ENCODE results near the gene NME5.

NME5 gene

DNA sequence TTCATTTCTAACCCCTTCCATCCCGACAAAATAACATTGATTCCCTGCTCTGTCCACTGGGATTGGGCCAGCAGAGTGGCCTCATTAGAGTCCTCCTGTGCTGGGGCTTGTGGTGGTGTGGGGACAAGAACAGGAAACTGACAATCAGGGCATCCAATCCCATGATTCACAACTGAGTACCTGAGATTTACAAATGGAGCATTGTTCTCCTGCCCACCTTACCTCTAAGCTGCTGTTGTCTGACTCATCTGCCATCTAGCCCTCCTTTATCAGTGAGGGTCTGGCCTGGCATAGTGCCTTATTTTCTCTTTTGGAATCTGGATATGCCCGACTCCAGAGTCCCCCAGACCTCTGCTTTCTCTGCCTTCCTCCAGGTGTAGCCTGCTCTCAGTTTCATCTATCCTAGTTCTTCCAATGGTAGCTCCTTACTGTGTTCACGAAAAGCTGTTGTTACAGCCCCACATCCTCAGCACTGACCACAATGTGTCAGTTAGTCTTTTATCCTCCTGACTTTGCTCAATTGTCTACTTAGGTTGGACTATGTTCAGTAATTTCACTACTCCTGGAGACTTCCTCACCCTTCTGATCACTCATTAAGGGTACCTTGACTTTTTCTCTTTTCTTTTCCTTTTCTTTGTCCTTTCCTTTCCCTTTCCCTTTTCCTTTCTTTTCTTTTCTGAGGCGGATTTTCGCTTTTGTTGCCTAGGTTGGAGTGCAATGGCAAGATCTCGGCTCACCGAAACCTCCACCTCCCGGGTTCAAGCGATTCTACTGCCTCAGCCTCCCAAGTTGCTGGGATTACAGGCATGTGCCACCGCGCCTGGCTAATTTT lies 42.0 kb downstream of the NME5 start:
- H3K27ac ChIP-seq = no peak overlapping the region
- H3K9ac ChIP-seq (ENCODE audit: insufficient read length) = no peak overlapping the region
- no peaks in the 10 kb centered on the region for H3K36me3 ChIP-seq (ENCODE audit: insufficient read depth, low read length)
- TF ChIP-seq FOXP2 (optimal IDR thresholded peaks at IDR 0.05; ENCODE audit: control extremely low read depth, extremely low read length, insufficient read depth) (no peak), EZH2 (IDR thresholded peaks at IDR 0.05) (no peak)
- no peak overlapping the region for H3K4me3 ChIP-seq
- H3K9me3 ChIP-seq (ENCODE audit: low read depth, low read length) = no peaks in the 10 kb centered on the region
- no peak for DNase-seq (ENCODE audit: low read depth, low spot score)

DNA sequence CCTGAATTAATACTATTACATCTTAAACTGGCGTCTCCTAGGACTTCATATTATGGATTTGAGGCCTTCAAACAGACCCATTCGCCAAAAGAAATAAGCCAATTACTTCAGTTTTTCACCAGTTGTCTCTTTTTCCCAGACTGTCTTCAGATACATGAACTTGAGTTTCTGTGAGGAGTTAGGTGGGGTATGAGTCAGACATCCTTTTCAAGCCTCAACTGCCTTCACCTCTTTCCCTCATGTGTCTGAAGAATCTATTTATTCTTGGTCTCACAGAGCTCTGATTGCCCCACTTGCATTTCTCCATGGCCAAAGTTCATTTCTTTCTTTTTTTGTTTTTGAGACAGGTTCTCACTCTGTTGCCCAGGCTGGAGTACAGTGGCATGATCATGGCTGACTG lies 42.9 kb downstream of the NME5 start:
- Histone ChIP-seq H3K27ac (no peak overlapping the region), H3K9ac (ENCODE audit: insufficient read length) (no peak overlapping the region), H3K4me3 (no peak overlapping the region), H3K9me3 (ENCODE audit: low read depth, low read length) (no peaks in the 10 kb centered on the region), H3K36me3 (ENCODE audit: insufficient read depth, low read length) (no peaks in the 10 kb centered on the region)
- TF ChIP-seq EZH2 (IDR thresholded peaks at IDR 0.05) (no peak), FOXP2 (optimal IDR thresholded peaks at IDR 0.05; ENCODE audit: control extremely low read depth, extremely low read length, insufficient read depth) (no peak), POLR2AphosphoS5 (IDR thresholded peaks at IDR 0.05; ENCODE audit: borderline replicate concordance, low read depth, low read length) (no peak)
- no peak for DNase-seq (ENCODE audit: low read depth, low spot score)

DNA sequence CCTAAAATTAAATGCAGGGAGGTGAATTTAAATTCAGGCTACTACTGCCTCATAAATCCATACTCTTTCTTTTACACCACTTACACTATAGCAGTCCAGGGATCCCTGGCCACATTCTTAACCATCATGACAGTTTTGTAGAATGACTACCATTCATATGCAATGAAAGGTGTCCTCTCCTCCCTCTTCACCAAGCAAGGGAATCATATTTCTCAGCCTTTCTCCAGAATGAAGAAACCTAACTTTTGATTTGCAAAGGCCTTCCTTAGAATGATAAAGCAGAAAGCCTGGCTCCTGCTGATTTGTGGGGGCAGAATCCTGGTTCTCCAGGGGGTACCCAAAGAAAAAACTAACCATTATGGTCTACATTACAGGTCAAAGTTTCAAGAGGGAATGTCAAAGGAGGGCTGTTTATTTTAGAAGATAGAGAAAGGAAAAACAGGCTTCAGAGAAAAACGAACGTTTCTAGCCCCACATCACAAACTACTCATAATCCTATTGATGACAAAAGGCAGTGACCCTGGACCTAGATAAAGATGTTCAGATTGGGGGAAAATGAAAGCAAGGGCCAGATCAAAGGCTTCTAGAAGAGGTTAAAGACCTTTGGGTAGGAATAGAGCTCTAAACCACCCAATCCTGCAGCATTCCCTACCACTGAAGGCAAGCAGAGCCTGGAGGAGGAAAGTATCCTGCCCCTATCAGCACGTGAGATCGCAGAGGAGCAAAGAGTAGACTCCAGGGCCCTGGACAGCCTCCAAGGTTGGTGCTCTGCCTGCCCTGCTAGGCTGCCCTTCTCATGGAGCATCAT lies 43.9 kb downstream of the NME5 start:
- no peaks in the 10 kb centered on the region for H3K36me3 ChIP-seq (ENCODE audit: insufficient read depth, low read length)
- no peak for DNase-seq (ENCODE audit: low read depth, low spot score)
- H3K9ac ChIP-seq (ENCODE audit: insufficient read length) = no peak overlapping the region
- H3K27ac ChIP-seq = no peak overlapping the region
- no peaks in the 10 kb centered on the region for H3K9me3 ChIP-seq (ENCODE audit: low read depth, low read length)
- H3K4me3 ChIP-seq = no peak overlapping the region
- TF ChIP-seq EZH2 (IDR thresholded peaks at IDR 0.05) = no peak
- no peak for TF ChIP-seq FOXP2 (optimal IDR thresholded peaks at IDR 0.05; ENCODE audit: control extremely low read depth, extremely low read length, insufficient read depth)
- TF ChIP-seq POLR2AphosphoS5 (IDR thresholded peaks at IDR 0.05; ENCODE audit: borderline replicate concordance, low read depth, low read length) = no peak

DNA sequence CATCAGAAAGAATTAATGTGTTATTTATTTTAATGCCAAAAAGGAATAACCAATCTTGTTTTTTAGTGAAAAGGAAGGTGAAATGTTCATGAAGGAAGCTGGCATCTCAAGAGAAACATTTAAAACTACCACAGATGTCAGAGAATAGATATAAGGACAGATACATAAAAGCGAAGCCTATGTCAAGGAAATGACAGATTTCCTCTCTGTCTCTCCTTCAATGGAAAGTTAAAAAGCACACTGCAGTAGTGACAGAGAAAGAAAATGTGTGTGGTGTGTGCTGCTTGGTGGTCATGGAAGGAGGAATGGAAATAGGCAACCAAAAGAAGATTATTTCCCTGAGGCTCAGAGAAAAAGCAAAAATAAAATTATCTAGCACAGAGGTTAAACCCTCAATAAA lies 46.2 kb downstream of the NME5 start:
- Histone ChIP-seq H3K9me3 (ENCODE audit: low read depth, low read length) (no peaks in the 10 kb centered on the region), H3K4me3 (no peak overlapping the region), H3K36me3 (ENCODE audit: insufficient read depth, low read length) (no peaks in the 10 kb centered on the region), H3K27ac (no peak overlapping the region), H3K9ac (ENCODE audit: insufficient read length) (no peak overlapping the region)
- TF ChIP-seq POLR2AphosphoS5 (IDR thresholded peaks at IDR 0.05; ENCODE audit: borderline replicate concordance, low read depth, low read length) (no peak), FOXP2 (optimal IDR thresholded peaks at IDR 0.05; ENCODE audit: control extremely low read depth, extremely low read length, insufficient read depth) (no peak), EZH2 (IDR thresholded peaks at IDR 0.05) (no peak)
- no peak for DNase-seq (ENCODE audit: low read depth, low spot score)

DNA sequence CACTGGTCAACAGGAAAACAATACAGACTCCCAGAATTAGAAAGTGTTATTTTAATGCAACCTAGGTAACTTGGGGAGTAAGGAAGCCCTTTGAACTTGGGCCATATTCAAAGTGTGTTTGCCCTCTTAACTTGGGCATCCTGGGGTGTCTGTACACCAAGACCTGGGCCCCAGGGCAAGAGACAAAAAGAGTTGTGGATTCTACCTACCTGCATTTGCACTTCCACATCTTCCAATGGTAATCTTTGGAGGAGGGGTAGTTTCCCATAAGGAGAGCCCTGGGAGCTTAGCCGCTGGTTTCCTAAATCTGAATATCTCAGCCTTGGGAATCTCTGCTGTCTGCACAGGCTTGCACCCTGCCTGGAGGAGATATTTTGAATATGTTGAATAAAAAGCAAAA lies 46.9 kb downstream of the NME5 start:
- Histone ChIP-seq H3K9ac (ENCODE audit: insufficient read length) (no peak overlapping the region), H3K27ac (no peak overlapping the region), H3K4me3 (no peak overlapping the region), H3K9me3 (ENCODE audit: low read depth, low read length) (no peaks in the 10 kb centered on the region), H3K36me3 (ENCODE audit: insufficient read depth, low read length) (no peaks in the 10 kb centered on the region)
- TF ChIP-seq POLR2AphosphoS5 (IDR thresholded peaks at IDR 0.05; ENCODE audit: borderline replicate concordance, low read depth, low read length) (no peak), EZH2 (IDR thresholded peaks at IDR 0.05) (no peak), FOXP2 (optimal IDR thresholded peaks at IDR 0.05; ENCODE audit: control extremely low read depth, extremely low read length, insufficient read depth) (no peak)
- DNase-seq (ENCODE audit: low read depth, low spot score) = no peak

DNA sequence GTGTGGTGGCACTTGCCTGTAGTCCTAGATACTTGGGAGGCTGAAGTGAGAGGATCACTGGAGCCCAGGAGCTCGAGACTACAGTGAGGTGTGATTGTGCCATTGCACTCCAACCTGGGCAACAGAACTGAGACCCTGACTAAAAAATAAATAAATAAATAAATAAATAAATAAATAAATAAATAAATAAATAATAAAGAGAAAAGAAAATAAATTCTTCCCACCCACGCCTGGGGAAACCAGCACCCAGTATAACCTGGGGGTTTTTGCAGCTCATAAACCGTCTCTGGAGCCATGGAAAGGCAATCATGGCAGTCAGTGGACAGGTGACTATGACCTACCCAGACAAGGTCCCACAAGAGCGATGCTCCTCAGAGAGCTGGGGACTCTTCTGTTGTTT lies 47.5 kb downstream of the NME5 start:
- no peaks in the 10 kb centered on the region for H3K9me3 ChIP-seq (ENCODE audit: low read depth, low read length)
- H3K27ac ChIP-seq = no peak overlapping the region
- TF ChIP-seq EZH2 (IDR thresholded peaks at IDR 0.05) (no peak), FOXP2 (optimal IDR thresholded peaks at IDR 0.05; ENCODE audit: control extremely low read depth, extremely low read length, insufficient read depth) (no peak), POLR2AphosphoS5 (IDR thresholded peaks at IDR 0.05; ENCODE audit: borderline replicate concordance, low read depth, low read length) (no peak)
- H3K36me3 ChIP-seq (ENCODE audit: insufficient read depth, low read length) = no peaks in the 10 kb centered on the region
- DNase-seq (ENCODE audit: low read depth, low spot score) = no peak
- no peak overlapping the region for H3K9ac ChIP-seq (ENCODE audit: insufficient read length)
- no peak overlapping the region for H3K4me3 ChIP-seq

DNA sequence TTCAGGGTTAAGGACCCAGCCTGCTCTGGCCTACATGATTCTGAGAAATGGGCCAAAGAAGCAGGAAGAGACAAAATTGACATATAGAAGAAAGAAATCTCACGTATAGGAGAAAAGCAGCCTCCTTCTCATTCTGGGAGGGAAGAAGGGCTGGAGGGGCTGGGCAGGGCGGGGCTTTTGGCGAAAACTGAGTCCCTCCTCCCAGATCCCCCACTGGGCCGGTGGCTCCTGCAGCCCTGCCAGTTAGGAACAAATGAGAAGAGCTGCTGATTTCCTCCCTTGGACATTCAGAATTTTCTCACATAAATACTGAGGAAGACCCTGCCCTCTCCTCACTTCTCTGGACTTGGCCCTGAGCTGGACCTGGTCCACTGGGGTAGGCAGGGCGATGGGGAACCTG lies 55.5 kb downstream of the NME5 start, which contains the start of gene WNT8A:
WNT8A (plus strand) TSS at position 332 of the 400 bp plus-strand sequence. CDS start 95 bp downstream, outside the sequence.
- no peak within 1 kb of the TSS for H3K27ac ChIP-seq
- TF ChIP-seq FOXP2 (optimal IDR thresholded peaks at IDR 0.05; ENCODE audit: control extremely low read depth, extremely low read length, insufficient read depth) (no peak), POLR2AphosphoS5 (IDR thresholded peaks at IDR 0.05; ENCODE audit: borderline replicate concordance, low read depth, low read length) (no peak), EZH2 (IDR thresholded peaks at IDR 0.05) (no peak)
- no peak for DNase-seq (ENCODE audit: low read depth, low spot score)
- no peak within 1 kb of the TSS for H3K4me3 ChIP-seq
- H3K36me3 ChIP-seq (ENCODE audit: insufficient read depth, low read length) = no peaks in the 10 kb centered on the region
- no peak within 1 kb of the TSS for H3K9ac ChIP-seq (ENCODE audit: insufficient read length)
- no peaks in the 10 kb centered on the region for H3K9me3 ChIP-seq (ENCODE audit: low read depth, low read length)

DNA sequence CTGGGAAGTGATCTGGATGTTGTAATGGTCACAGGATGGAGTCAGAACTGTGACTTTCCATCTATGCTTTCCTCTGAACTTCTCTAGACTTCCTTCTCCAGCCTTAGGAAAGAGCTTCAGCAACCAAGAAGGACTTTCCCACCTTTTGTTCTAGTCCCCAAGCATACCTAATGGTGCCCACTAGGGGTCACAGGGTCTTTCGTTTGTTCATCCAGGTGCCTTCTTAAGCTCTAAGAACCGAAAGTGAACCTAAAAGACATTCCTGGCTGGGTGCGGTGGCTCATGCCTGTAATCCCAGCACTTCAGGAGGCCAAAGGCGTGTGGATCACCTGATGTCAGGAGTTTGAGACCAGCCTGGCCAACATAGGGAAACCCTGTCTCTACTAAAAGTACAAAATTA lies 57.2 kb downstream of the NME5 start:
- H3K9me3 ChIP-seq (ENCODE audit: low read depth, low read length) = no peaks in the 10 kb centered on the region
- no peak overlapping the region for H3K9ac ChIP-seq (ENCODE audit: insufficient read length)
- TF ChIP-seq POLR2AphosphoS5 (IDR thresholded peaks at IDR 0.05; ENCODE audit: borderline replicate concordance, low read depth, low read length) = no peak
- H3K27ac ChIP-seq = no peak overlapping the region
- no peak overlapping the region for H3K4me3 ChIP-seq
- DNase-seq (ENCODE audit: low read depth, low spot score) = no peak
- no peaks in the 10 kb centered on the region for H3K36me3 ChIP-seq (ENCODE audit: insufficient read depth, low read length)
